PC-9 (cell line): ENCODE data around the gene SLC17A3. TPM values are rescaled to one million over a fixed set of nuclear protein-coding genes. Genes with fewer than 3 reads are reported as not detected.

Experiments used
- BruUV-seq: library from RNA; stranded (reverse); fragments of 400-500 nt; replicated peaks from 2 replicates; lab custom pipeline; 2021; lab: Mats Ljungman, UMichigan
- CTCF ChIA-PET: fragments of 300-600 bp; sonication (Branson Sonifier 250); formaldehyde crosslinking; loops from one replicate; lab custom pipeline; 2022; ENCODE audit warnings: antibody characterized with exemption; lab: Charles Lee
- POLR2A ChIA-PET: fragments of 300-600 bp; sonication (Branson Sonifier 250); formaldehyde crosslinking; loops from one replicate; lab custom pipeline; 2022; ENCODE audit warnings: antibody characterized with exemption; ENCODE audit not compliant: unreplicated experiment; lab: Charles Lee
- DNase-seq, 2 experiments: peaks; one replicate each; pipeline versions ENCODE4 v3.0.0 to v3.0.0-alpha.2; 2015 to 2022; ENCODE audit warnings: mixed read lengths in 1 of 2
- H2AFZ ChIP-seq: fragments of 200-600 bp; sonication (generic); 2 replicates; pipeline ENCODE4 v1.8.1; 2017; ENCODE audit warnings: antibody characterized with exemption
- H3F3A ChIP-seq: fragments of 200-600 bp; sonication (generic); 2 replicates; pipeline ENCODE4 v1.8.1; 2017; ENCODE audit warnings: antibody characterized with exemption, mild to moderate bottlenecking, low read depth; ENCODE audit not compliant: insufficient read depth
- H3K27ac ChIP-seq: fragments of 200-600 bp; sonication (generic); 2 replicates; pipeline ENCODE4 v1.6.1; 2016; ENCODE audit warnings: mixed run types
- H3K27me3 ChIP-seq: fragments of 200-600 bp; sonication (generic); 2 replicates; pipeline ENCODE4 v1.6.1; 2016; ENCODE audit warnings: low read depth, mixed run types; ENCODE audit not compliant: insufficient read depth
- H3K36me3 ChIP-seq: fragments of 200-600 bp; sonication (generic); 2 replicates; pipeline ENCODE4 v1.6.1; 2016; ENCODE audit warnings: low read depth, mixed run types
- H3K4me1 ChIP-seq: fragments of 200-600 bp; sonication (generic); replicated peaks from 2 replicates; pipeline ENCODE4 v1.6.1; 2016; ENCODE audit warnings: mixed run types; ENCODE audit not compliant: insufficient read depth
- H3K4me2 ChIP-seq: fragments of 200-600 bp; sonication (generic); 2 replicates; pipeline ENCODE4 v1.6.1; 2017; ENCODE audit warnings: mixed run types
- H3K4me3 ChIP-seq: fragments of 200-600 bp; sonication (generic); 2 replicates; pipeline ENCODE4 v1.6.1; 2016; ENCODE audit warnings: mixed run types
- H3K79me2 ChIP-seq: fragments of 200-600 bp; sonication (generic); 2 replicates; pipeline ENCODE4 v1.6.1; 2017; ENCODE audit warnings: low read depth, mixed run types
- H3K9me2 ChIP-seq: fragments of 200-600 bp; sonication (generic); 2 replicates; pipeline ENCODE4 v1.8.1; 2017; ENCODE audit warnings: mild to moderate bottlenecking; ENCODE audit not compliant: insufficient read depth
- H3K9me3 ChIP-seq: fragments of 200-600 bp; sonication (generic); 2 replicates; pipeline ENCODE4 v1.8.1; 2016; ENCODE audit warnings: low read depth; ENCODE audit not compliant: insufficient read depth
- H4K20me1 ChIP-seq: fragments of 200-600 bp; sonication (generic); 2 replicates; pipeline ENCODE4 v1.8.1; 2017; ENCODE audit not compliant: insufficient read depth
- EZH2 ChIP-seq: fragments of 200-600 bp; sonication (generic); IDR thresholded peaks from 2 replicates; pipeline ENCODE4 v1.8.0; 2017; ENCODE audit warnings: antibody characterized with exemption, low read depth
- intact Hi-C: fragments of 100-400 bp; cut with micrococcal nuclease; formaldehyde crosslinking; loops from one replicate; pipeline ENCODE4 v1.10.0; 2022; ENCODE audit not compliant: unreplicated experiment
- total RNA-seq: library from RNA; stranded (reverse); gene quantifications from 2 replicates; pipeline ENCODE4 v1.2.3, GENCODE V29; 2021
- TF ChIP-seq, protein P1 (sequence below): fragments of 200-600 bp; sonication (generic); conservative IDR thresholded peaks from 2 replicates; pipeline ENCODE4 v1.6.1; 2017; ENCODE audit warnings: mixed run types, antibody characterized with exemption, mild to moderate bottlenecking, moderate library complexity

Gene SLC17A3
- total RNA-seq, 1 experiment from 2014 or later, result not detected

DNA sequence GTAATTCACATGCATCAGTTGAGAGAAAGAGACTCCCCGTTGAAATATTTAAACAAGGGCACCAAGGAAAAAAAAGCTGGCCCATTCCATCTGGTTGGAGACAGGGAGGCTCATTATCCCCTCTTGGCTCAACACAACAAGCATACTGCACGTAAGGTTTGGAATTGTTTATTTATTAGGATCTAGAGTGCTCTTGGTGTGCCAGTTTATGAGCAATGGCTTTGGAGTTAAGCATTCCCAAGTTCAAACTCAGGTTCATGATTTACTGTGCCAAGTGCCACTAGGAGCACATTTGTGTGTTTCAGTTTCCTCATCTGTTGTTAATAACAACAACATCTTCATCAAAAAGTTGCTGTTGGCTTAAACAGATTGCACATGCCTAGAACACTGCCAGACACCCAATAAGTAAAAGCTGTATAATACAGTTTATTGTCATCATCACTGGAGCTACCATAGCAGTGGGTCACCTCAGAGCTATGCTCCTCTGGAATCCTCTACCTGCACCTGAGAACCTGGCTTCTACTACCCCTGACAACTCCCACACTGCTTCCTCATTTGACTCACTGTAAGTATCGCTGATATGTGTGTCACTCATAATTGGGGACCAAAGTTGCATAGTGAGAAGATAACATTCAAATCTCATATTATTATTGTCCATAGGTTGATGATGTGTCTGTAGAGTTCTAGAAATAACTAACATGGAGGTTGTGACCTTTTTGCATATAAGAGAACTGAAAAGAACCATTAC, 5.4 kb downstream of the SLC17A3 start:
- no peaks in the 10 kb centered on the region for H3K9me2 ChIP-seq
- POLR2A ChIA-PET, result no interaction called here
- CTCF ChIA-PET, result no interaction called here
- no peaks in the 10 kb centered on the region for H3K36me3 ChIP-seq
- TF ChIP-seq, protein P1, sequence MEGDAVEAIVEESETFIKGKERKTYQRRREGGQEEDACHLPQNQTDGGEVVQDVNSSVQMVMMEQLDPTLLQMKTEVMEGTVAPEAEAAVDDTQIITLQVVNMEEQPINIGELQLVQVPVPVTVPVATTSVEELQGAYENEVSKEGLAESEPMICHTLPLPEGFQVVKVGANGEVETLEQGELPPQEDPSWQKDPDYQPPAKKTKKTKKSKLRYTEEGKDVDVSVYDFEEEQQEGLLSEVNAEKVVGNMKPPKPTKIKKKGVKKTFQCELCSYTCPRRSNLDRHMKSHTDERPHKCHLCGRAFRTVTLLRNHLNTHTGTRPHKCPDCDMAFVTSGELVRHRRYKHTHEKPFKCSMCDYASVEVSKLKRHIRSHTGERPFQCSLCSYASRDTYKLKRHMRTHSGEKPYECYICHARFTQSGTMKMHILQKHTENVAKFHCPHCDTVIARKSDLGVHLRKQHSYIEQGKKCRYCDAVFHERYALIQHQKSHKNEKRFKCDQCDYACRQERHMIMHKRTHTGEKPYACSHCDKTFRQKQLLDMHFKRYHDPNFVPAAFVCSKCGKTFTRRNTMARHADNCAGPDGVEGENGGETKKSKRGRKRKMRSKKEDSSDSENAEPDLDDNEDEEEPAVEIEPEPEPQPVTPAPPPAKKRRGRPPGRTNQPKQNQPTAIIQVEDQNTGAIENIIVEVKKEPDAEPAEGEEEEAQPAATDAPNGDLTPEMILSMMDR, result no peak
- no peak for TF ChIP-seq EZH2
- H4K20me1 ChIP-seq, result no peaks in the 10 kb centered on the region
- no peak overlapping the region for H3K4me3 ChIP-seq
- no peaks in the 10 kb centered on the region for H3F3A ChIP-seq
- H3K4me2 ChIP-seq, result no peak overlapping the region
- no TSS peak for BruUV-seq
- intact Hi-C loops, result no loop called here
- no peaks in the 10 kb centered on the region for H3K4me1 ChIP-seq
- H3K27me3 ChIP-seq, result no peaks in the 10 kb centered on the region
- H3K79me2 ChIP-seq, result no peaks in the 10 kb centered on the region
- no peak overlapping the region for H3K27ac ChIP-seq
- DNase-seq, result no peak
- H2AFZ ChIP-seq, result no peak overlapping the region
- no peaks in the 10 kb centered on the region for H3K9me3 ChIP-seq

DNA sequence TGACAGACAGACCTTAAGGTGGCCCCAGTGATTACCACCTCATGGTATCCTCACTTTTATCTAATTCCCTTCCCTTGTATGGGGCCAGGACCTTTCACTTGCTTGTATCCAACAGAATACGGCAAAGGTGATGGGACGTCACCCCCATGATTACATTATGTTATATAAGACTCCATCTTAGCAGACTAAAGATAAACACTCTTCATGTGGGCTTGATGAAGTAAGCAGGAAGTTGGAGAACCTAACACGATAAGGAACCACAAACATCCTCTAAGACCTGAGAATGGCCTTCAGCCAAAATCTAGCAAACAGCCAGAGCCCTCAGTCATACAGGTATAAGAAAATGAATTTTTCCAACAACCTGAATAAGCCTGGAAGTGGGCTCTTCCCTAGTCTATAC, 8.0 kb downstream of the SLC17A3 start:
- BruUV-seq, result no TSS peak
- H3K4me3 ChIP-seq, result no peak overlapping the region
- intact Hi-C loops, result loop anchor here (2.0 kb wide), 1 partner anchor 21 kb away; no protein-coding TSS in a partner anchor
- H3K36me3 ChIP-seq, result no peaks in the 10 kb centered on the region
- H2AFZ ChIP-seq, result no peak overlapping the region
- ChIA-PET CTCF (no interaction called here), POLR2A (interaction anchor here (0.7 kb wide), 2 partner anchors 97 to 154 kb away, joined by 3 to 4 read pairs; a partner anchor contains a TSS)
- no peaks in the 10 kb centered on the region for H4K20me1 ChIP-seq
- H3K4me1 ChIP-seq, result no peaks in the 10 kb centered on the region
- H3K27me3 ChIP-seq, result no peaks in the 10 kb centered on the region
- no peaks in the 10 kb centered on the region for H3F3A ChIP-seq
- TF ChIP-seq, protein P1, result no peak
- no peak for TF ChIP-seq EZH2
- no peak overlapping the region for H3K27ac ChIP-seq
- DNase-seq, result peak; percentile 25 to 52
- no peaks in the 10 kb centered on the region for H3K9me2 ChIP-seq
- H3K9me3 ChIP-seq, result no peaks in the 10 kb centered on the region
- no peak overlapping the region for H3K4me2 ChIP-seq
- H3K79me2 ChIP-seq, result no peaks in the 10 kb centered on the region

DNA sequence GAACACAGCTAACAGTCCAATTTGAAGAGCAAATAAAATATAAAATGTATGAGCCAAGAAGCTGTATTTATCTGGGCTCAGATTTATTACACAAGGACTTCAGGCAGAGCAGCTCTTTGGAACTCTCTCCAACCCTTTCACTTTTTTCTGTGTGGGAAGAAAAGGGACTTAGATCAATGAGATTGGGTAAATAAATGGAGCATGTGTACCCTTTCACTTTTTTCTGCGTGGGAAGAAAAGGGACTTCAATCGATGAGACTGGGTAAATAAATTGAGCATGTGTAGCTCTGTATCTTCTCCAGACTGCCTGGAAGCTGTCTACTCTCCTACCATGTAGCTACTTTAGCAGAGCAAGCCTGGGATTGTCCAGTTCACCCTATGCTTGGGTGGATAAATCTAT, 10.7 kb downstream of the SLC17A3 start:
- no peaks in the 10 kb centered on the region for H3K9me2 ChIP-seq
- H3K9me3 ChIP-seq, result no peaks in the 10 kb centered on the region
- no peak overlapping the region for H3K4me3 ChIP-seq
- H3K27me3 ChIP-seq, result no peaks in the 10 kb centered on the region
- H3K36me3 ChIP-seq, result no peaks in the 10 kb centered on the region
- no peaks in the 10 kb centered on the region for H3K4me1 ChIP-seq
- intact Hi-C loops, result no loop called here
- no peaks in the 10 kb centered on the region for H3K79me2 ChIP-seq
- DNase-seq, result no peak
- no peak overlapping the region for H3K4me2 ChIP-seq
- H3F3A ChIP-seq, result no peaks in the 10 kb centered on the region
- ChIA-PET CTCF (no interaction called here), POLR2A (no interaction called here)
- no peaks in the 10 kb centered on the region for H4K20me1 ChIP-seq
- H3K27ac ChIP-seq, result no peak overlapping the region
- TF ChIP-seq, protein P1, result no peak
- no peak for TF ChIP-seq EZH2
- no TSS peak for BruUV-seq
- H2AFZ ChIP-seq, result no peak overlapping the region
